Dedifferentiated amniotic fluid mesenchymal stem cell (primary cell): ENCODE measurements around the gene CHCHD2.
A peak's percentile ranks its signal among the peaks of the same experiment; 100 is the strongest.
"Not testable (repeated sequence)": the region's sequence is repeated elsewhere in the genome, so short reads cannot be mapped to it uniquely, and the experiment has no call there.

ENCODE experiments used
- DNase-seq: peaks from one replicate; pipeline ENCODE4 v3.0.0-alpha.2; 2016; ENCODE audit errors: extremely low spot score

CHCHD2 gene

DNA sequence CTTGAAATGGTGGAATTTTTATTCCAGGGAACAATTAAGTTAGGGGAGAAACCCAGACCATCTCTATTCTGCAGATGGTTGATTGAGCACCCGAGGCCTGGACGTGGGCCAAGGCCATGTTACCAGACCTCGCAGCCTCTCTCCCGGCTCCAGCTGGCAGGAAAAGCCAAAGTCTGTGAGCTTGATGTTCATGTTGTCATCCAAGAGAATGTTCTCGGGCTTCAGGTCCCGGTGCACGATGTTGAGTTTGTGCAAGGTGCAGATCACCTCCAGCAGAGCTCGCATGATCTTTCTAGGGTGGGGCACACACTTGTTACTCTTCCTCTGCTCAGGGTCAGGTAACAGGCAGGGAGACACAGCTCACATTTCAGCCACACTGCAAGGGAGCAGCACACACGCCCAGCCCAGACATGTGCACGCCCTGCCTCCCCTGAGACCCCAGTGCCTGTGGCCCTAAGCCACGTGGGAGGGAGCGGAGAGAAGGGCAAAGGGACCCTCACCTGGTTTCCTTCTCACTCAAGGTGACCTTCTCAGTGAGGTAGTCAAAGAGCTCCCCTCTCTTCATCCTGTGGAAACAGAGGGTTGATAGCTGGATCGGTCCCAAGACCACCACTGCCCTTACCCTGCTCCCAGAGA lies 23.0 kb downstream of the CHCHD2 start:
- DNase-seq: no peak

DNA sequence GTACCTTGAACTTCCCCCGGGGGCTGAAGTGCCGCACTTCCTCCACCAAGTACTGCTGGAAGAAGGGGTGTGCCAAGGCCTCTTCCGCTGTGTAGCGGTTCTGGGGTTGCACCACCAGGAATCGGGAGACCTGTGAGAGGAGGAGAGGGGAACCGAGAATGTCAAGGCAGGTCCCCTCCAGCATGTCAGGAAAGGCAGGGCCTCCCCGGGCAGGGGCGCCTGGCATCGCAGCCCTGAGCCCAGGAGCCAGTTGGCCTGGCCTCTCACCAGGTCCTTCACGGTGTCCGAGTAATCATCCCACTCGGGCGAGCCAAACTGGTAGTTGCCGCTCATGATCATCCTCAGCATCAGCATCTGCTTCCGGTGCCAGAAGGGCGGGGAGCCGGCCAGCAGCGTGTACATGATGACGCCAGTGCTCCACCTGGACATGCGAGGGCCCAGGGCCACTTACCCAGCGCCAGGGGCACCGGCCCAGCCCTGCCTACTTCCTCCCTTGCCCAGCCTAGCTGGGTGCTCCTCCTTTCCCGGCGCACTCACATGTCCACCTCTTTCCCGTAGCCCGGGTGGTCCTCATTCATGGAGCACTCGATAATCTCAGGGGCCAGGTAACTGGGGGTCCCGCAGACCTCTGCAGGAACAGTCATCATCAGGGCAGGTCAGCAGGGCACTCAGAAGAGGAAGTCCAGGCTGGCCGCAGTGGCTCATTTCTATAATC lies 24.5 kb downstream of the CHCHD2 start:
- no peak for DNase-seq

DNA sequence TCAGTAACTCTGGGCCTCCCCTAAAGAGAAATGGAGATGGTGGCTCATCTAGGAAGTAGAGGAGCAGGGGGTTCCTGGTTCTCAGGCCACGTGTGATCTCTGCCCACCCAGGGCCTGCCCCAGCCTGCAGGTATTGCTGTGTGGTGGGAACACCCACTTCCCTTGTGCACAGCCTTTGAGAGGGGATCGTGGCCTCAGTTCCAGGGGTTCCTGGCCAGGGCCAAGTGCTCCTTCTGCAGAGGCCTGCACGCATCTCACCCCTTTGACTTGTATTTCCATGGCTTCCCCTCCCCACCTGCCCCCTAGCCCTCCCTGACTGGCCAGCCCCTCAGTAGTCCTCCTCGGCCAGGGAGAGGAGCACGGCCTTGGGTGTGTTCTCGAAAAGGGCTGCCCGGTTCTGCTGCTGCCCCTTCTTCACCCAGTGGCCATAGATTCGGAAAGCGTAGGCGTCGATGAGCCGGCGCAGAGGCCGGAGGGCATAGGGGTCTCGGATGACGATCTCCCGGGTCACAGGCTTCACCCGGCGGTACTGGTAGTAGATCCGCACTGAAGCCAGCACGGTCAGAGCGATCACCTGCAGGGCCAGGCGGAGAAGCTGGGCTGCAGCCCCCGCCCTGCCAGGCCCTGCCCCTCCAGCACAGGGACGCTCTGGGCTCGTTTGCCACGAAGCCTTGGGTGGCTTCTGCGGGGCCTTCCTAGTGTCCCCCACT lies 25.4 kb downstream of the CHCHD2 start:
- DNase-seq: not testable (repeated sequence)

DNA sequence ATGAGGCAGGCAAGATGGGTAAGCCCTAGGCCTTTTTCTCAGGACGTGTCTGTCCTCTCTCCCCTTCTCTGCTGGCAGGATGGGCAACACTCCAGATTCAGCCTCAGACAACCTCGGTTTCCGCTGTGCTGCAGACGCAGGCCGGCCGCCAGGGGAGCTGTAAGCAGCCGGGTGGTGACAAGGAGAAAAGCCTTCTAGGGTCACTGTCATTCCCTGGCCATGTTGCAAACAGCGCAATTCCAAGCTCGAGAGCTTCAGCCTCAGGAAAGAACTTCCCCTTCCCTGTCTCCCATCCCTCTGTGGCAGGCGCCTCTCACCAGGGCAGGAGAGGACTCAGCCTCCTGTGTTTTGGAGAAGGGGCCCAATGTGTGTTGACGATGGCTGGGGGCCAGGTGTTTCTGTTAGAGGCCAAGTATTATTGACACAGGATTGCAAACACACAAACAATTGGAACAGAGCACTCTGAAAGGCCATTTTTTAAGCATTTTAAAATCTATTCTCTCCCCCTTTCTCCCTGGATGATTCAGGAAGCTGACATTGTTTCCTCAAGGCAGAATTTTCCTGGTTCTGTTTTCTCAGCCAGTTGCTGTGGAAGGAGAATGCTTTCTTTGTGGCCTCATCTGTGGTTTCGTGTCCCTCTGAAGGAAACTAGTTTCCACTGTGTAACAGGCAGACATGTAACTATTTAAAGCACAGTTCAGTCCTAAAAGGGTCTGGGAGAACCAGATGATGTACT lies 26.7 kb downstream of the CHCHD2 start:
- peak; percentile 60 for DNase-seq

DNA sequence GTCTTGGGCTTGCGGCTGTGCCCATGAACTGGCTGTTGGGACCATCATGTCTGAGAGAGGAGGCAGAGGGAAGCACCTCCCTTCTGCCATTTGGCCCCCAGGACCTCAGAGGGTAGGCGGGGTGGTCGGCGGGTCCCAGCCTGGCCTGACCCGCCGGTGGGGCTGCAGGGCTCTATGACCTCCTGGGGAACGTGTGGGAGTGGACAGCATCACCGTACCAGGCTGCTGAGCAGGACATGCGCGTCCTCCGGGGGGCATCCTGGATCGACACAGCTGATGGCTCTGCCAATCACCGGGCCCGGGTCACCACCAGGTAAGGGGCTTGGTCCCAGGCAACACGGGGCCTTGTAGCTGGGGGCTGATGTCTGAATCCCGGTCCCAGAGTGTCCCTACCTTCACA lies 28.1 kb downstream of the CHCHD2 start:
- DNase-seq: no peak

DNA sequence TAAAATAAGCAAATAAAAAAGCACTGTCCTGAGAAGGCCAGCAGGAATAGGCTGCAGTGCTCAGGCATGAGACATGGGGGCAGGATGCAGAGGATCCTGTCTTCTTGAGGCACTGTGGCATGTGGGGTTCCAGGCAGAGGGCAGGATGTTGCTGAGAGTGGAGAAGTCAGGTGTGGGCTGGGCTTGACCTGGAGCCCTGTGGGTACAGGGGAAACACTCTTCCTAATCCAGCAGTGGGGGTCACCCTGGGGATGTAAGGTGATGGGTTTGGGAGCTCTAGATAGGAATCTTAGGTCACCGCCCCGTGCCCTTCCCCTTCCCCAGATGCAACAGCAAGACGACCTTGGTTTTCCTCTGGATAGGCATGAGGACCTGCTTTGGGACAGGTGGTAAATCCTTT lies 28.6 kb downstream of the CHCHD2 start:
- DNase-seq: no peak

DNA sequence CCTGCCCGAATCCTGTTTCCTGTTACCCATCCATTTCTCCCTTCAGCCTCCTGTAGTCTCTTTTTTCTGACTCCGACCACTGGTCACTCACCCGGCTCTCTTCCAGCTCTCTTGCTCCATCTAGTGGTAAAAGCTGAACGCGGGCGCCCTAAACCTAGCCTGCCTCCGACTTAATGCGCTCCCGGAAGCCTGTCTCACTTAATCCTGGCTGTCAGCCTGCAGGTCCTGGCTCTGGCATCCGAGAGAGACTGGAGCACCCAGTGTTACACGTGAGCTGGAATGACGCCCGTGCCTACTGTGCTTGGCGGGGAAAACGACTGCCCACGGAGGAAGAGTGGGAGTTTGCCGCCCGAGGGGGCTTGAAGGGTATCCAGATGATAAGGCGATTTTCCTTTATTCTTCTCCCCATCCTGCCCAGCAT lies 31.9 kb downstream of the CHCHD2 start:
- DNase-seq: peak; percentile 83

DNA sequence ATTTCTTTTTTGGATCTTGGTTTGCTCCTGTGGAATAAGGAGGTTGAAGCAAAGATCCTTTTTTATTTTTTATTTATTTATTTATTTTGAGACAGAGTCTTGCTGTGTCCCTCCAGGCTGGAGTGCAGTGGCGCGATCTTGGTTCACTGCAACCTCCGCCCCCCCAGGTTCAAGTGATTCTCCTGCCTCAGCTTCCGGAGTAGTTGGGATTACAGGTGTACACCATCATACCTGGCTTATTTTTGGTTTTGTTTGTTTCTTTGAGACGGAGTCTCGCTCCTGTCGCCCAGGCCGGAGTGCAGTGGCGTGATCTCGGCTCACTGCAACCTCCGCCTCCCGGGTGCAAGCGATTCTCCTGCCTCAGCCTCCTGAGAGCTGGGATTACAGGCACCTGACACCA lies 39.9 kb downstream of the CHCHD2 start:
- not testable (repeated sequence) for DNase-seq

DNA sequence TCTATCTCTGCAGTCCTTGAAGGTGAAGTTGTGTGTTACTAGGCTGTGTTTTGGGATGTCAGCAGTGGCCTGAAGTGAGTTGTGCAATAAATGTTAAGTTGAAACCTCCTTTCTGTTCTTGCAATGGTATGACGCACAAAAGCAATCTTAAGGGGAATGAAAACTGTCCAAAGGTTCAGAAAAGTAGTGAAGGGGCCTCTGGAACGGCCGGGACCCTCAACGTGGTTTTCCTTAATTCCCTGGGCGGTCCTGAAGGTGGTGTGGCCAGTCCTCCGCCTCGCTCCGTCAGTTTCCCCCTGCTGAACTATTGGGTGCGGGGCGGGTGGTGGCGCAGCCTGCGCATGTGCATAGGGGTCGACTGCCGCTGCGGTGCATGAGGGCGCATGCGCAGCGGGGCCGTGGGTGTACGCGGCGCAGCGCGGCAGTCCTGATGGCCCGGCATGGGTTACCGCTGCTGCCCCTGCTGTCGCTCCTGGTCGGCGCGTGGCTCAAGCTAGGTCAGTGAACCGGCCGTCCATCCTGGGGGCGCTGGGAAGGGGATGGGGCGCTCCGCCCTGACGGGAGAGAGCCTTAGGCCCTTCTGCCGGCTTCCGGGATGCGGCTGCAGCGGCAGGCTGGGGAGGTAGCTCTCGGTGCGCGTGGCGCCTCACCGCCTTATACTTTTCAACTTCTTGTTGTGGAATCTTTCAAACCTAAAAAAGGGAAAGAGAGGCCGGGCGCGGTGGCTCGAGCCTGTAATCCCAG lies 42.2 kb downstream of the CHCHD2 start, which contains the start of gene SUMF2:
Gene SUMF2, plus strand, starts transcription at position 405 of the 744 bp plus-strand sequence. Its CDS starts 26 bp downstream, at position 431.
- DNase-seq: peak; percentile 84

DNA sequence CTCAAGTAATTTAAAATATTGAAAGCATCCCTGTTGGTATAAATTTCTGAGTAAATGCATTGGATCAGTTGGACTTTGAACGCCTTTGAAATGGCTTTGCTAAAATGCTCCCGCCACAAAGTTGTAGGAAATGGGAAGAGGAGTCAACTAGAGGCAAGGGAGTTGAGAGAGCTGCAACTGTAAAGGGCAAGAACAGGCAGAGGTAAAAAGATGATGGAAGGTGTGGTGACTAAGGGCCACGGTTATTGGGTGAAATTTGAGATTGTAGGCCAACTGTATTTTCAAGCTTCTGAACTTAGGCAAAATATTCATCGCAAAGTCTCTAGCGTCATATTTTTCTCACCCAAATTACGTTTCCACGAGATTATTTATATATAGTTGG lies 42.8 kb downstream of the CHCHD2 start:
- no peak for DNase-seq

DNA sequence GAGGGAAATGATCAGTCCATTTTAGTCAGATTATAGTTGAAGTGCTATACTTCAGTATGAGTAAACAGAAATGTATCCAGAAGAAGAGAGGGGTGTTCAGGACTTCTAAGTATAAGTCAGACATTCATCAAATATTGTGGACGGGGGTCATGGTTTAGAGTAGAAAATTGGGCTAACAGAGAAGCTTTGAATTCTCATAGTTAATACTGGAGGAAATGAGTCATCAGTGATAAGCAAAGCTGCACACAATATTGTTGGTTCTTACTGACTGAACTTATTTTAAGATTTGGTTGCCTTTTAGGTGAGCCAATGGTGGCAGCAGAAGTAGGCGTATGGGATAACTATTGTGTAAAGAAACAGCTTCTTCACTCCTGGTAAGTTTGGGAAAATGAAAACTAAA lies 43.9 kb downstream of the CHCHD2 start:
- DNase-seq: no peak

DNA sequence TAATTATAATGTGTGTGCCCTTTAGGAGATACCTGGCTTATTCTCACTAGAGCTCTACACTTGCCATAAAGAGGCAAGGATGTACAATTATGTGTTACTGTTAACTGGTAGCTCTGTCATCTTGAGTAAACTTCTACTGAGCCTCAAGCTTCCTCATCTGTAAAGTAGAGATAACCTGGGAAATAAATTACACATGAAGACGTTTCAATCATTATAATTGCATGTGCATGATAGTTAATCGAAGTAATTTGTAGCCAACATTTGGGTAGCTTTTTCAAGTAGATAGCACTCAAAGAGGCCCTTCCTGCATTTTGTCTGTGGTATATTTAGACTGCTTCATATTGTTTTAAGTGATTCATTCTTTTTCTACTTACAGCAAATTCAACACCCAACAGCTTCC lies 52.3 kb downstream of the CHCHD2 start:
- no peak for DNase-seq

DNA sequence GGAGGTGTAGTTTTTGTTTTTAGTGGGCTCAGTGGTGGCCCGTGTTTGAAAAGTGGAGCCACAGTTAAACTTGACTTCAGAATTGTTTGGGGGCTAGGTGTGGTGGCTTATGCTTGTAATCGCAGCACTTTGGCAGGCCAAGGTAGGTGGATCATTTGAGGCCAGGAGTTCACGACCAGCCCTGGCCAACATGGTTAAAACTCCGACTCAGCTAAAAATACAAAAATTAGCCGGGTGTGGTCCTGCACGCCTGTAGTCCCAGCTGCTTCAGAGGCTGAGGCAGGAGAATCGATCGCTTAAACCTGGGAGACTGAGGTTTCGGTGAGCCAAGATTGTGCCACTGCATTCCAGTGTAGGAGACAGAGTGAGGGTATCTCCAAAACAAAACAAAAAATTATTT lies 52.9 kb downstream of the CHCHD2 start:
- no peak for DNase-seq
